GM10248 (cell line): Measurements from ENCODE around the gene CPN1.

Experiments
- CTCF ChIA-PET: fragments of 300-600 bp; sonication (Branson Sonifier 250); formaldehyde crosslinking; extraction: SDS; loops from one replicate; lab custom pipeline; 2021; ENCODE audit warnings: antibody characterized with exemption; lab: Yijun Ruan, JAX
- POLR2A ChIA-PET: fragments of 350-650 bp; sonication (Branson Sonifier 250); formaldehyde crosslinking; extraction: SDS; loops from one replicate; lab custom pipeline; 2020; ENCODE audit warnings: antibody characterized with exemption; lab: Yijun Ruan, JAX
- DNase-seq: peaks from one replicate; pipeline ENCODE4 v3.0.0; 2012; ENCODE audit errors: extremely low spot score
- CTCF ChIP-seq: IDR thresholded peaks from 2 replicates; pipeline ENCODE4 v1.5.1; 2012; ENCODE audit warnings: mild to moderate bottlenecking, low read depth; ENCODE audit errors: extremely low read depth, missing control alignments, control extremely low read depth

CPN1 gene

GRCh38 chr10:100120550-100120949 is 38.9 kb upstream of the CPN1 start:
- CTCF ChIA-PET: interaction anchor here (2.1 kb wide), 1 partner anchor 275 kb away, joined by 6 read pairs; no protein-coding TSS in a partner anchor
- POLR2A ChIA-PET: no interaction called here
- DNase-seq: no peak
- TF ChIP-seq CTCF: no peak

- POLR2A ChIA-PET: no interaction called here
- no peak for TF ChIP-seq CTCF
- CTCF ChIA-PET: interaction anchor here (1.0 to 2.1 kb wide), 2 partner anchors 9 to 274 kb away, joined by 3 to 6 read pairs; no protein-coding TSS in a partner anchor
- no peak for DNase-seq
These were observed 38.1 kb upstream of the CPN1 start for GRCh38 chr10:100119726-100120125.

- POLR2A ChIA-PET: interaction anchor here (0.6 to 0.7 kb wide), 2 partner anchors 28 to 134 kb away, joined by 5 read pairs; no protein-coding TSS in a partner anchor
- CTCF ChIA-PET: interaction anchor here (1.5 kb wide), 1 partner anchor 270 kb away, joined by 3 read pairs; no protein-coding TSS in a partner anchor
- no peak for TF ChIP-seq CTCF
- DNase-seq: no peak
These were observed 33.5 kb upstream of the CPN1 start for GRCh38 chr10:100114976-100115770.

GRCh38 chr10:100114460-100114859 is 32.8 kb upstream of the CPN1 start:
- DNase-seq: no peak
- POLR2A ChIA-PET: no interaction called here
- TF ChIP-seq CTCF: no peak
- CTCF ChIA-PET: interaction anchor here (1.5 kb wide), 1 partner anchor 269 kb away, joined by 3 read pairs; no protein-coding TSS in a partner anchor

- TF ChIP-seq CTCF: no peak
- POLR2A ChIA-PET: no interaction called here
- CTCF ChIA-PET: interaction anchor here (1.4 to 1.7 kb wide), 2 partner anchors 9 to 264 kb away, joined by 3 read pairs; no protein-coding TSS in a partner anchor
- DNase-seq: no peak
These were observed 28.0 kb upstream of the CPN1 start for GRCh38 chr10:100109670-100110069.

GRCh38 chr10:100106865-100107264 is 25.2 kb upstream of the CPN1 start:
- no peak for TF ChIP-seq CTCF
- DNase-seq: no peak
- ChIA-PET POLR2A (no interaction called here), CTCF (no interaction called here)
